Liver (tissue), 9 donors: Measurements from ENCODE around the gene WNT7B. TPM values are rescaled to one million over a fixed set of nuclear protein-coding genes. Genes with fewer than 3 reads are reported as not detected.

ENCODE experiments used
- DNase-seq: peaks from one replicate; pipeline ENCODE4 v3.0.0-alpha.2; 2017; ENCODE audit warnings: low spot score
- H3K27ac ChIP-seq, 2 donors: one replicate each; pipeline ENCODE4 v1.7.0; 2013; ENCODE audit warnings: inconsistent platforms in 2 of 2, low read length in 2 of 2, control low read depth in 1 of 2, low read depth in 1 of 2, mild to moderate bottlenecking in 1 of 2
- H3K27me3 ChIP-seq, 4 donors: one replicate each; pipeline versions ENCODE4 v1.6.1 to v1.7.0; 2013; ENCODE audit warnings: low read length in 3 of 4, inconsistent platforms in 1 of 4, mild to moderate bottlenecking in 1 of 4, moderate library complexity in 1 of 4; ENCODE audit not compliant: control insufficient read depth in 4 of 4, insufficient read depth in 4 of 4
- H3K36me3 ChIP-seq, 4 donors: one replicate each; pipeline versions ENCODE4 v1.6.1 to v1.7.0; 2013; ENCODE audit warnings: low read length in 3 of 4, mild to moderate bottlenecking in 3 of 4, low read depth in 1 of 4, moderate library complexity in 1 of 4; ENCODE audit not compliant: control insufficient read depth in 4 of 4, insufficient read depth in 3 of 4
- H3K4me1 ChIP-seq, 4 donors: one replicate each; pipeline versions ENCODE4 v1.6.1 to v1.7.0; 2013; ENCODE audit warnings: low read length in 3 of 4, mild to moderate bottlenecking in 3 of 4, moderate library complexity in 1 of 4; ENCODE audit not compliant: control insufficient read depth in 4 of 4, insufficient read depth in 4 of 4
- H3K4me3 ChIP-seq, 3 donors: one replicate each; pipeline versions ENCODE4 v1.6.1 to v1.7.0; 2013; ENCODE audit warnings: low read length in 3 of 3, control low read depth in 1 of 3, low read depth in 1 of 3, mild to moderate bottlenecking in 1 of 3
- H3K9ac ChIP-seq, 2 donors: one replicate each; pipeline ENCODE4 v1.7.0; 2013; ENCODE audit warnings: low read length in 2 of 2, mild to moderate bottlenecking in 2 of 2, moderate library complexity in 2 of 2, control low read depth in 1 of 2, low read depth in 1 of 2
- H3K9me3 ChIP-seq, 4 donors: one replicate each; pipeline versions ENCODE4 v1.6.1 to v1.7.0; 2013; ENCODE audit warnings: low read length in 3 of 4; ENCODE audit not compliant: control insufficient read depth in 4 of 4
- EGR1 ChIP-seq, 2 donors: IDR thresholded peaks; 2 replicates each; pipeline ENCODE4 v1.6.1; 2016 to 2018; ENCODE audit warnings: antibody characterized with exemption in 2 of 2, low read depth in 2 of 2
- FOXA1 ChIP-seq: IDR thresholded peaks from 2 replicates; pipeline ENCODE4 v1.6.1; 2016; ENCODE audit warnings: antibody characterized with exemption
- FOXA2 ChIP-seq: IDR thresholded peaks from 2 replicates; pipeline ENCODE4 v1.6.1; 2016; ENCODE audit warnings: antibody characterized with exemption
- GABPA ChIP-seq, 2 donors: IDR thresholded peaks in 1 of 2; conservative IDR thresholded peaks in 1 of 2; 2 replicates each; pipeline ENCODE4 v1.6.1; 2016; ENCODE audit warnings: antibody characterized with exemption in 2 of 2, mild to moderate bottlenecking in 1 of 2, moderate library complexity in 1 of 2
- HNF4A ChIP-seq, 2 donors: conservative IDR thresholded peaks; 2 replicates each; pipeline ENCODE4 v1.6.1; 2016; ENCODE audit warnings: antibody characterized with exemption in 2 of 2, mild to moderate bottlenecking in 2 of 2
- HNF4G ChIP-seq: IDR thresholded peaks from 2 replicates; pipeline ENCODE4 v1.6.1; 2016; ENCODE audit warnings: antibody characterized with exemption
- JUND ChIP-seq, 2 donors: IDR thresholded peaks; 2 replicates each; pipeline ENCODE4 v1.6.1; 2016; ENCODE audit warnings: antibody characterized with exemption in 2 of 2
- NR2F2 ChIP-seq: IDR thresholded peaks from 2 replicates; pipeline ENCODE4 v1.6.1; 2016; ENCODE audit warnings: antibody characterized with exemption
- RAD21 ChIP-seq, 2 donors: IDR thresholded peaks; 2 replicates each; pipeline ENCODE4 v1.6.1; 2016; ENCODE audit warnings: antibody characterized with exemption in 2 of 2, mild to moderate bottlenecking in 2 of 2
- RXRA ChIP-seq, 2 donors: IDR thresholded peaks; 2 replicates each; pipeline ENCODE4 v1.6.1; 2017 to 2018; ENCODE audit warnings: antibody characterized with exemption in 2 of 2, mild to moderate bottlenecking in 1 of 2
- SP1 ChIP-seq: IDR thresholded peaks from 2 replicates; pipeline ENCODE4 v1.6.1; 2018; ENCODE audit warnings: antibody characterized with exemption, mild to moderate bottlenecking
- TAF1 ChIP-seq: conservative IDR thresholded peaks from 2 replicates; pipeline ENCODE4 v1.6.1; 2016; ENCODE audit warnings: antibody characterized with exemption, mild to moderate bottlenecking
- YY1 ChIP-seq: IDR thresholded peaks from 2 replicates; pipeline ENCODE4 v1.6.1; 2016; ENCODE audit warnings: antibody characterized with exemption, mild to moderate bottlenecking
- WGBS: extraction: QIAGEN DNeasy Blood & Tissue Kit; methylation state at CpG from one replicate; pipeline ENCODE4 v1.1.7; 2013; 5-methylcytosine and 5-hydroxymethylcytosine counted together
- polyA plus RNA-seq, 2 donors: library from polyadenylated mRNA; stranded (reverse) in 1 of 2; unstranded in 1 of 2; fragments of 200-250 nt in 1 of 2; fragments of >200 nt in 1 of 2; fragmentation: Nextera tagmentation in 1 of 2; extraction: Ambion mirVana in 1 of 2; gene quantifications; one replicate each; pipeline versions ENCODE4 v1.2.1 to v1.2.3, GENCODE V29; 2013 to 2015
- total RNA-seq, 2 donors: library from RNA; depleted of rRNA; stranded (reverse); fragments of >200 nt; gene quantifications; one replicate each; pipeline ENCODE4 v1.2.3, GENCODE V29; 2014
- TF ChIP-seq, protein P1 (sequence below): IDR thresholded peaks from 2 replicates; pipeline ENCODE4 v1.6.1; 2016; ENCODE audit warnings: antibody characterized with exemption
- TF ChIP-seq, protein P2 (sequence below): fragments of 150-350 bp; IDR thresholded peaks from 2 replicates; pipeline ENCODE4 v1.5.1; 2017; ENCODE audit warnings: improper control_type of control experiment, low read depth, low read length; ENCODE audit not compliant: missing input control
- TF ChIP-seq, protein P3 (sequence below): IDR thresholded peaks from 2 replicates; pipeline ENCODE4 v1.6.1; 2016; ENCODE audit warnings: antibody characterized with exemption
- TF ChIP-seq, protein P4 (sequence below): IDR thresholded peaks from 2 replicates; pipeline ENCODE4 v1.6.1; 2016; ENCODE audit warnings: antibody characterized with exemption
- TF ChIP-seq, protein P5 (sequence below): IDR thresholded peaks from 2 replicates; pipeline ENCODE4 v1.6.1; 2016; ENCODE audit warnings: antibody characterized with exemption, mild to moderate bottlenecking
- donor health status: healthy.
- donor health status: healthy.
- donor health status: healthy.
- donor health status: healthy.
- donor health status: healthy.

The WNT7B gene
- total and polyA plus RNA-seq, 4 donors = 0.06 to 0.28 TPM; not detected in 2

DNA sequence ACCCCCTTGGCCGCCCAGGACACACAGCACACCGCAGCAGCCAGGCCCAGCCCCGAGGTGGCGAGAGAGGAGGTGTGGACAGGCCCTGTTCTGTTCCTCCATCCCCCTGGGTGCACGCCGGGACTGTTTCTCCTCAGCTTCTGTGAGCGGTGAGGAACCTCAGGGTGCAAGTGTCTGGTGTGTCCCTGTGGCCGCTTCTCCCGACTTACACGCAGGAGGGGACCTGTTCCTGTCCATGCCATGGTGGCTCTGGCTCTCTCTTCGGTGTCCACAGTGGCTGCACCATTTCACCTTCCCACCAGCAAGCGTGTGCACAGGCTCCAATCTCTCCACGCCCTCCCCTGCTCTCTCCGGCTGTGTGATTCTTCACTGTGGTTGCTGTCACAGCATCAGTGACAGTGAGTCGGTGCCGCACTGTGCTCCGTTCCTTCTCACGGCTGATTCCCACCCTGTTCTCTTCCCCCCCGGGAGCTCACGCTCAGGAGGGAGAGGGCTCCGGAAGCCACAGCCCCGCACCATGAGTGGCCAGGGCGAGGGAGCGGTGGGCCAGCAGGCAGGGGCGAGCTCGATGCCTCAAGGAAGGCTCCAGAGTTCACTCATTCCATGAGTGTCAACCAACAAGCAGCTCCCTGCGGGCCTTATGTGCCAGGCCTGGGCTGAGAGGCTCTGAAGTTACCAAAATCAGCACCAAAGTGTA lies 18.6 kb upstream of the WNT7B start:
- Histone ChIP-seq H3K36me3 (no peaks in the 10 kb centered on the region), H3K9me3 (no peaks in the 10 kb centered on the region), H3K4me3 (no peak overlapping the region), H3K27ac (peak overlapping the region in 1 of 2 donors; percentile 67), H3K9ac (no peak overlapping the region), H3K4me1 (peaks cover 2 to 36% (median 7%) of the 10 kb centered on the region in 4 donors), H3K27me3 (no peaks in the 10 kb centered on the region)
- TF ChIP-seq GABPA (IDR thresholded peaks at IDR 0.05 in 1 of 2, conservative IDR thresholded peaks at IDR 0.05 in 1 of 2) = no peak
- TF ChIP-seq YY1 = no peak
- TF ChIP-seq SP1 = no peak
- TF ChIP-seq RAD21 (IDR thresholded peaks at IDR 0.05) = no peak
- TF ChIP-seq, protein P1, sequence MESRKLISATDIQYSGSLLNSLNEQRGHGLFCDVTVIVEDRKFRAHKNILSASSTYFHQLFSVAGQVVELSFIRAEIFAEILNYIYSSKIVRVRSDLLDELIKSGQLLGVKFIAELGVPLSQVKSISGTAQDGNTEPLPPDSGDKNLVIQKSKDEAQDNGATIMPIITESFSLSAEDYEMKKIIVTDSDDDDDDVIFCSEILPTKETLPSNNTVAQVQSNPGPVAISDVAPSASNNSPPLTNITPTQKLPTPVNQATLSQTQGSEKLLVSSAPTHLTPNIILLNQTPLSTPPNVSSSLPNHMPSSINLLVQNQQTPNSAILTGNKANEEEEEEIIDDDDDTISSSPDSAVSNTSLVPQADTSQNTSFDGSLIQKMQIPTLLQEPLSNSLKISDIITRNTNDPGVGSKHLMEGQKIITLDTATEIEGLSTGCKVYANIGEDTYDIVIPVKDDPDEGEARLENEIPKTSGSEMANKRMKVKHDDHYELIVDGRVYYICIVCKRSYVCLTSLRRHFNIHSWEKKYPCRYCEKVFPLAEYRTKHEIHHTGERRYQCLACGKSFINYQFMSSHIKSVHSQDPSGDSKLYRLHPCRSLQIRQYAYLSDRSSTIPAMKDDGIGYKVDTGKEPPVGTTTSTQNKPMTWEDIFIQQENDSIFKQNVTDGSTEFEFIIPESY = no peak
- TF ChIP-seq TAF1 = no peak
- TF ChIP-seq FOXA2 = no peak
- TF ChIP-seq FOXA1 = no peak
- TF ChIP-seq, protein P2, sequence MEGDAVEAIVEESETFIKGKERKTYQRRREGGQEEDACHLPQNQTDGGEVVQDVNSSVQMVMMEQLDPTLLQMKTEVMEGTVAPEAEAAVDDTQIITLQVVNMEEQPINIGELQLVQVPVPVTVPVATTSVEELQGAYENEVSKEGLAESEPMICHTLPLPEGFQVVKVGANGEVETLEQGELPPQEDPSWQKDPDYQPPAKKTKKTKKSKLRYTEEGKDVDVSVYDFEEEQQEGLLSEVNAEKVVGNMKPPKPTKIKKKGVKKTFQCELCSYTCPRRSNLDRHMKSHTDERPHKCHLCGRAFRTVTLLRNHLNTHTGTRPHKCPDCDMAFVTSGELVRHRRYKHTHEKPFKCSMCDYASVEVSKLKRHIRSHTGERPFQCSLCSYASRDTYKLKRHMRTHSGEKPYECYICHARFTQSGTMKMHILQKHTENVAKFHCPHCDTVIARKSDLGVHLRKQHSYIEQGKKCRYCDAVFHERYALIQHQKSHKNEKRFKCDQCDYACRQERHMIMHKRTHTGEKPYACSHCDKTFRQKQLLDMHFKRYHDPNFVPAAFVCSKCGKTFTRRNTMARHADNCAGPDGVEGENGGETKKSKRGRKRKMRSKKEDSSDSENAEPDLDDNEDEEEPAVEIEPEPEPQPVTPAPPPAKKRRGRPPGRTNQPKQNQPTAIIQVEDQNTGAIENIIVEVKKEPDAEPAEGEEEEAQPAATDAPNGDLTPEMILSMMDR = no peak
- TF ChIP-seq, protein P3, sequence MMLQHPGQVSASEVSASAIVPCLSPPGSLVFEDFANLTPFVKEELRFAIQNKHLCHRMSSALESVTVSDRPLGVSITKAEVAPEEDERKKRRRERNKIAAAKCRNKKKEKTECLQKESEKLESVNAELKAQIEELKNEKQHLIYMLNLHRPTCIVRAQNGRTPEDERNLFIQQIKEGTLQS = no peak
- TF ChIP-seq JUND (IDR thresholded peaks at IDR 0.05) = no peak
- no peak for TF ChIP-seq RXRA (IDR thresholded peaks at IDR 0.05)
- TF ChIP-seq, protein P4, sequence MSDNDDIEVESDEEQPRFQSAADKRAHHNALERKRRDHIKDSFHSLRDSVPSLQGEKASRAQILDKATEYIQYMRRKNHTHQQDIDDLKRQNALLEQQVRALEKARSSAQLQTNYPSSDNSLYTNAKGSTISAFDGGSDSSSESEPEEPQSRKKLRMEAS = no peak
- no peak for TF ChIP-seq EGR1 (IDR thresholded peaks at IDR 0.05; ENCODE audit: low read depth in 2 of 2)
- 82% methylated on average over 27 of the region's 27 CpGs for WGBS
- DNase-seq = no peak

DNA sequence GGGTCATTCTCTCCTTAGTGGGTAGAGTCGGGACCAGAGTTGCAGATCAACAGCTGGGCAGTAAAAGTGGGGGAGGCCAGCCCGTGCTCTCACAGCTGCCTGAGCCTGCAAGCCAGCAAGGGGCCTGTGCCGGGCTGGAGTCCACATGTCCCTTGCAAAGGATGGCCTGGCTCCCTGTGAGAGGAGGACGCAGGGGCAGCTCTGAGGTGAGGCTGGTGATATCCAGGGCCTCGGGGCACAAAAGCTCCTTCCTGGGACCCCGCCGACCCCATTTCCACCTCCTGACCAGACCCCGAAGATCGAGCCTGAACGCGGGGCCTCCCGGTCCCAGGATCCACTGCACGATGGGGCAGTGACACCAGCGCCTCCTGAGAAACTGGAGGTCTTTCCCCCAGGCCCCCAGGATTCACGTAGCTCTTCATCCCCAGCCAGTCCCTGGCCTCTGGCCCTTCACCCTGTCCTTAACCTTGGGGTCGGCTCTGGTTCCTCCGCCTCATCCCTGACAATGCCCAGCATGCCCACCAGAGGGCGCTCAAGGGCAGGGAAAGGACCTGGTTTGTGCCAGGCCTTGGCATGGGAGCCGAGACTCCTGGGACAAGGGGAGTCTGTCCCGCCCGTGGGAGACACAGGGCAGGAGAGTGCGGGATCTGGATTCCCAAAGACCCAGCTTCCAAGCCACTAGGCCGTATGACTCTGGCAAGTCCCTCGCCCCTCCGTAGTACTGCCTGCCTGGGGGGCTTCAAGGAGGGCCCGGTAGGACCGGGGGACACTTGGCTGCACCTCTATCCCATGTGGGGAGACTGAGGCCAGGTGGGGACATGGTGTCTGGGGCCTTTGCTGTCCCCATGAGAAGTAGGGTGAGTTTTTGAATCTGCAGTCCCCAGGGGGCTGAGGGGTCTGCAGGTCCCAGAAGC lies 17.8 kb upstream of the WNT7B start:
- WGBS = 38% methylated on average over 27 of the region's 27 CpGs
- peak; percentile 88 for DNase-seq
- H3K4me1 ChIP-seq = peaks cover 2 to 36% (median 7%) of the 10 kb centered on the region in 4 donors
- no peak overlapping the region for H3K9ac ChIP-seq
- no peak overlapping the region for H3K4me3 ChIP-seq
- H3K27me3 ChIP-seq = no peaks in the 10 kb centered on the region
- no peaks in the 10 kb centered on the region for H3K9me3 ChIP-seq
- no peak overlapping the region for H3K27ac ChIP-seq
- no peaks in the 10 kb centered on the region for H3K36me3 ChIP-seq
- TF ChIP-seq FOXA2 (no peak), JUND (IDR thresholded peaks at IDR 0.05) (no peak), NR2F2 (peak; percentile 93), HNF4G (no peak), HNF4A (conservative IDR thresholded peaks at IDR 0.05) (no peak), SP1 (no peak), GABPA (IDR thresholded peaks at IDR 0.05 in 1 of 2, conservative IDR thresholded peaks at IDR 0.05 in 1 of 2) (no peak), YY1 (no peak), EGR1 (IDR thresholded peaks at IDR 0.05; ENCODE audit: low read depth in 2 of 2) (no peak), RXRA (IDR thresholded peaks at IDR 0.05) (peak in 1 of 2 donors; percentile 62)
- TF ChIP-seq, protein P5, sequence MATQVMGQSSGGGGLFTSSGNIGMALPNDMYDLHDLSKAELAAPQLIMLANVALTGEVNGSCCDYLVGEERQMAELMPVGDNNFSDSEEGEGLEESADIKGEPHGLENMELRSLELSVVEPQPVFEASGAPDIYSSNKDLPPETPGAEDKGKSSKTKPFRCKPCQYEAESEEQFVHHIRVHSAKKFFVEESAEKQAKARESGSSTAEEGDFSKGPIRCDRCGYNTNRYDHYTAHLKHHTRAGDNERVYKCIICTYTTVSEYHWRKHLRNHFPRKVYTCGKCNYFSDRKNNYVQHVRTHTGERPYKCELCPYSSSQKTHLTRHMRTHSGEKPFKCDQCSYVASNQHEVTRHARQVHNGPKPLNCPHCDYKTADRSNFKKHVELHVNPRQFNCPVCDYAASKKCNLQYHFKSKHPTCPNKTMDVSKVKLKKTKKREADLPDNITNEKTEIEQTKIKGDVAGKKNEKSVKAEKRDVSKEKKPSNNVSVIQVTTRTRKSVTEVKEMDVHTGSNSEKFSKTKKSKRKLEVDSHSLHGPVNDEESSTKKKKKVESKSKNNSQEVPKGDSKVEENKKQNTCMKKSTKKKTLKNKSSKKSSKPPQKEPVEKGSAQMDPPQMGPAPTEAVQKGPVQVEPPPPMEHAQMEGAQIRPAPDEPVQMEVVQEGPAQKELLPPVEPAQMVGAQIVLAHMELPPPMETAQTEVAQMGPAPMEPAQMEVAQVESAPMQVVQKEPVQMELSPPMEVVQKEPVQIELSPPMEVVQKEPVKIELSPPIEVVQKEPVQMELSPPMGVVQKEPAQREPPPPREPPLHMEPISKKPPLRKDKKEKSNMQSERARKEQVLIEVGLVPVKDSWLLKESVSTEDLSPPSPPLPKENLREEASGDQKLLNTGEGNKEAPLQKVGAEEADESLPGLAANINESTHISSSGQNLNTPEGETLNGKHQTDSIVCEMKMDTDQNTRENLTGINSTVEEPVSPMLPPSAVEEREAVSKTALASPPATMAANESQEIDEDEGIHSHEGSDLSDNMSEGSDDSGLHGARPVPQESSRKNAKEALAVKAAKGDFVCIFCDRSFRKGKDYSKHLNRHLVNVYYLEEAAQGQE = no peak
- TF ChIP-seq, protein P4 = no peak
- TF ChIP-seq, protein P2 = peak; percentile 96
- TF ChIP-seq, protein P3 = no peak
